Duodenal mucosa (tissue), 2 donors: ENCODE data around the gene NFX1.

Experiments used
- H3K27ac ChIP-seq: one replicate; pipeline ENCODE4 v1.7.0; 2013; ENCODE audit warnings: low read depth, low read length
- H3K27me3 ChIP-seq, 2 donors: one replicate each; pipeline ENCODE4 v1.7.0; 2013; ENCODE audit warnings: low read length in 2 of 2, control low read depth in 1 of 2; ENCODE audit not compliant: insufficient read depth in 2 of 2, control insufficient read depth in 1 of 2
- H3K36me3 ChIP-seq, 2 donors: one replicate each; pipeline ENCODE4 v1.7.0; 2013; ENCODE audit warnings: low read length in 2 of 2, control low read depth in 1 of 2; ENCODE audit not compliant: insufficient read depth in 2 of 2, control insufficient read depth in 1 of 2
- H3K4me1 ChIP-seq, 2 donors: one replicate each; pipeline ENCODE4 v1.7.0; 2013; ENCODE audit warnings: low read length in 2 of 2, control low read depth in 1 of 2; ENCODE audit not compliant: insufficient read depth in 2 of 2, control insufficient read depth in 1 of 2
- H3K4me3 ChIP-seq, 2 donors: one replicate each; pipeline ENCODE4 v1.7.0; 2013; ENCODE audit warnings: low read length in 2 of 2, low read depth in 1 of 2
- H3K9ac ChIP-seq, 2 donors: one replicate each; pipeline ENCODE4 v1.7.0; 2013; ENCODE audit warnings: low read length in 2 of 2, low read depth in 1 of 2
- H3K9me3 ChIP-seq, 2 donors: one replicate each; pipeline ENCODE4 v1.7.0; 2013; ENCODE audit warnings: low read length in 2 of 2, control low read depth in 1 of 2; ENCODE audit not compliant: control insufficient read depth in 1 of 2

NFX1 gene

GRCh38 chr9:33250458-33250995 is 39.8 kb upstream of the NFX1 start:
- Histone ChIP-seq H3K27me3 (no peaks in the 10 kb centered on the region), H3K36me3 (peaks cover 20 to 56% of the 10 kb centered on the region in 2 donors), H3K9ac (no peak overlapping the region), H3K27ac (no peak overlapping the region), H3K9me3 (no peaks in the 10 kb centered on the region), H3K4me1 (peaks cover 0 to 5% of the 10 kb centered on the region in 2 donors), H3K4me3 (no peak overlapping the region)

DNA sequence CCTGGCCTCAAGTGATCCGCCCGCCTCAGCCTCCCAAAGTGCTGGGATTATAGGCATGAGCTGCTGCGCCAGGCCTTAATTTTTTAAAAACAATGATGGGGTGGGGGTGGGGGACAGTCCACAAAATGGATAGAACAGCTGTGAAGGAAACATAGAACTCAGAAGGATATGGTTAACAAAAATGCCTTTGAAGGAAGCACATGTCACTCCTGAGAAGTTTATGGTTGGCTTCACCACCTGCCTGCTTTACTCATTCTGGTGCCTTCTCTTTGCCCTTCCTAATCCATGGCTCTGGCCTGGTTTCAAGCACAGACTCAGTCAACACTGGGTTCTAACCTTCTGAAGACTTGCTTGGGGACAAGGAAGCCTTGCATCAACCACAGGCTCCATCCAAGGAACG is 36.1 kb upstream of the NFX1 start:
- H3K9me3 ChIP-seq: no peaks in the 10 kb centered on the region
- no peak overlapping the region for H3K9ac ChIP-seq
- no peaks in the 10 kb centered on the region for H3K27me3 ChIP-seq
- no peak overlapping the region for H3K27ac ChIP-seq
- H3K4me3 ChIP-seq: no peak overlapping the region
- peaks cover 0 to 5% of the 10 kb centered on the region in 2 donors for H3K4me1 ChIP-seq
- peaks cover 41 to 75% of the 10 kb centered on the region in 2 donors for H3K36me3 ChIP-seq

DNA sequence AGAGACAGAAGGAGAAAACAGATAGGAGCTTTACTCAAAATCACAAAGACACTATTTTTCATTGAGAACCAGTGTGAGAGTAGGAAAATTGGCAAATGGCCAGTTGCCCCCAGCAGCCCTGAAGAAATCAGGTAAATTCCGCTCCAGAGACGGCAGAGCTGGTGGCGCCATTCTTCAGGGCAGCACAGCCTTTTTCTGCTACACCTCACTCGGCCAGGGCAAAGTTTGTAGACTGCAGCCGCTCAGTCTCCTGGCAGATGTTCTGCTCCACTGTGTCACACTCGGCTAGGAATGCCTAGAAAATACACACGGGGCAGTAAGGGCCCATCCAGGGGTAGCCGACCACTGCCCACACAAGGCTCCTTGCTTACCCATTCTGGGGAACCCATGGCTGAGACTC is 35.3 kb upstream of the NFX1 start:
- Histone ChIP-seq H3K36me3 (peaks cover 48 to 77% of the 10 kb centered on the region in 2 donors), H3K27me3 (no peaks in the 10 kb centered on the region), H3K9me3 (no peaks in the 10 kb centered on the region), H3K27ac (no peak overlapping the region), H3K9ac (no peak overlapping the region), H3K4me1 (no peaks in the 10 kb centered on the region), H3K4me3 (no peak overlapping the region)

- Histone ChIP-seq H3K4me3 (no peak overlapping the region), H3K4me1 (no peaks in the 10 kb centered on the region), H3K27me3 (no peaks in the 10 kb centered on the region), H3K27ac (no peak overlapping the region), H3K9ac (no peak overlapping the region), H3K9me3 (no peaks in the 10 kb centered on the region), H3K36me3 (peaks cover 53 to 79% of the 10 kb centered on the region in 2 donors)
These were observed 34.8 kb upstream of the NFX1 start for GRCh38 chr9:33255471-33255870.

GRCh38 chr9:33256236-33256635 is 34.1 kb upstream of the NFX1 start:
- no peak overlapping the region for H3K9ac ChIP-seq
- H3K4me3 ChIP-seq: no peak overlapping the region
- H3K36me3 ChIP-seq: peaks cover 59 to 85% of the 10 kb centered on the region in 2 donors
- no peaks in the 10 kb centered on the region for H3K27me3 ChIP-seq
- H3K9me3 ChIP-seq: no peaks in the 10 kb centered on the region
- no peak overlapping the region for H3K27ac ChIP-seq
- no peaks in the 10 kb centered on the region for H3K4me1 ChIP-seq

DNA sequence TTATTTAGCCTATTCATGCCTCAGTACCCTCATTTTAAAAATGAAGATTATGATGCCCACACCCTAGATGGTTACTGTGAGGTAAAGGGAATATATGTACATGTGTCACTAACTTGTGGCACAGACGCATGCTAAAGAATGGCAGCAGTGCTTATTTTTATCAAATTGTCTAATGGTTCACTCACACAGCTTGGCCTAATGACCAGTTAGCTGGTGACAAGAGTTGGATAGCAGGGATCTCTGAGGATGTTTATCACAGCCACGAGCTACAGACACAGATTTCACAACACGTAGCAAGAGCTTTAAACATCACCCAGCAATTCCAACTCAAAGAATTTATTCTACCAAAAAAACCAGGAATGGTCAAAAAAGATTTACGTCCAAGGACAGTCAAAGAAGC is 33.0 kb upstream of the NFX1 start:
- Histone ChIP-seq H3K27me3 (no peaks in the 10 kb centered on the region), H3K36me3 (peaks cover 65 to 90% of the 10 kb centered on the region in 2 donors)

GRCh38 chr9:33260372-33260771 is 29.9 kb upstream of the NFX1 start:
- Histone ChIP-seq H3K9me3 (no peaks in the 10 kb centered on the region), H3K27me3 (no peaks in the 10 kb centered on the region), H3K4me1 (peaks cover 12 to 19% of the 10 kb centered on the region in 2 donors), H3K9ac (no peak overlapping the region), H3K27ac (no peak overlapping the region), H3K4me3 (no peak overlapping the region), H3K36me3 (peaks cover 46 to 61% of the 10 kb centered on the region in 2 donors)

More for the DNA sequence above, 33.0 kb upstream of the NFX1 start:
- Histone ChIP-seq H3K4me3 (no peak overlapping the region), H3K9me3 (no peaks in the 10 kb centered on the region), H3K27ac (no peak overlapping the region), H3K9ac (no peak overlapping the region), H3K4me1 (no peaks in the 10 kb centered on the region)

- H3K9ac ChIP-seq: peak overlapping the region; percentile 96 to 98
- H3K27me3 ChIP-seq: no peaks in the 10 kb centered on the region
- H3K9me3 ChIP-seq: no peaks in the 10 kb centered on the region
- H3K4me3 ChIP-seq: peak overlapping the region; percentile 98 to 99
- peaks cover 24 to 33% of the 10 kb centered on the region in 2 donors for H3K4me1 ChIP-seq
- H3K27ac ChIP-seq: peak overlapping the region; percentile 84
- H3K36me3 ChIP-seq: peaks cover 43 to 52% of the 10 kb centered on the region in 2 donors
These were observed 26.9 kb upstream of the NFX1 start for GRCh38 chr9:33263131-33264002.

GRCh38 chr9:33264003-33264472 is 26.3 kb upstream of the NFX1 start:
- peaks cover 24 to 33% of the 10 kb centered on the region in 2 donors for H3K4me1 ChIP-seq
- no peaks in the 10 kb centered on the region for H3K27me3 ChIP-seq
- H3K36me3 ChIP-seq: peaks cover 38 to 49% of the 10 kb centered on the region in 2 donors
- peak overlapping the region; percentile 96 to 98 for H3K9ac ChIP-seq
- no peaks in the 10 kb centered on the region for H3K9me3 ChIP-seq
- H3K27ac ChIP-seq: peak overlapping the region; percentile 84
- peak overlapping the region; percentile 98 to 99 for H3K4me3 ChIP-seq

GRCh38 chr9:33264473-33265177 is 25.7 kb upstream of the NFX1 start, which contains the start of the genes BAG1 and CHMP5:
Gene BAG1 (minus strand): TSS chr9:33264708.
Gene CHMP5 (plus strand): TSS chr9:33265049. CDS start chr9:33265079, 30 bp downstream.
- peak within 1 kb of the TSS; percentile 96 to 98 for H3K9ac ChIP-seq

More at GRCh38 chr9:33264473-33265177, 25.7 kb upstream of the NFX1 start, which contains the start of the genes BAG1 and CHMP5:
- H3K27me3 ChIP-seq: no peaks in the 10 kb centered on the region
- H3K36me3 ChIP-seq: peaks cover 35 to 47% of the 10 kb centered on the region in 2 donors
- H3K4me1 ChIP-seq: peaks cover 24 to 33% of the 10 kb centered on the region in 2 donors
- H3K9me3 ChIP-seq: no peaks in the 10 kb centered on the region
- H3K4me3 ChIP-seq: peak within 1 kb of the TSS; percentile 98 to 99
- peak within 1 kb of the TSS; percentile 84 for H3K27ac ChIP-seq
